ENCODE results near the gene HDAC1. TPM values are rescaled to one million over a fixed set of nuclear protein-coding genes. Genes with fewer than 3 reads are reported as not detected.

HDAC1 gene
- total and polyA plus RNA-seq, 2 of the 13 experiments (the other 11 are each of a cell fraction or from before 2014, with no cell fraction given) = 93.5 to 189 TPM

GRCh38 chr1:32335790-32336590, 44.1 kb downstream of the HDAC1 start, which contains the start of gene MARCKSL1:
Gene MARCKSL1 (minus strand): TSS chr1:32336233. CDS start chr1:32336033, 200 bp downstream.
- Histone ChIP-seq H3K9me3 (ENCODE audit: low read length) (no peaks in the 10 kb centered on the region), H3K36me3 (replicated peaks in 1 of 2; ENCODE audit: control insufficient read depth in 1 of 2, insufficient read depth in 2 of 2, low read length in 2 of 2) (peaks cover 16 to 34% of the 10 kb centered on the region in 2 experiments), H3K79me2 (ENCODE audit: insufficient read depth, low read length) (peaks cover 14% of the 10 kb centered on the region), H3K27me3 (ENCODE audit: control insufficient read depth in 1 of 2, insufficient read depth in 2 of 2, low read length in 2 of 2) (peaks cover 0 to 4% of the 10 kb centered on the region in 2 experiments; a peak in 2 of 5 replicates), H3K4me2 (ENCODE audit: low read depth, low read length) (peak within 1 kb of the TSS; percentile 93), H3K9ac (ENCODE audit: insufficient read depth, low read depth, low read length) (peak within 1 kb of the TSS; percentile 91), H4K20me1 (ENCODE audit: insufficient read depth, low read length) (peaks cover 14% of the 10 kb centered on the region), H3K4me1 (ENCODE audit: insufficient read depth, low read length) (peaks cover 57% of the 10 kb centered on the region), H3K4me3 (replicated peaks in 1 of 3; ENCODE audit: insufficient read depth in 1 of 3, low read depth in 2 of 3, low read length in 3 of 3) (peak within 1 kb of the TSS; percentile 70 to 95 (median 84)), H2AFZ (ENCODE audit: low read length) (no peak within 1 kb of the TSS), H3K27ac (ENCODE audit: extremely low read length, insufficient read depth, low read length) (peak within 1 kb of the TSS; percentile 68)
- DNase-seq (ENCODE audit: low spot score) = peak; percentile 63
- ATAC-seq = peak; percentile 49
- 1% methylated on average over 14 of the region's 95 CpGs for WGBS (ENCODE audit: low lambda C conversion rate)
- ChIA-PET POLR2A (interaction anchor here (0.6 to 5.8 kb wide), 33 partner anchors 8 to 263 kb away, joined by 3 to 222 read pairs (median 5); partner anchors contain the start of genes BSDC1, CCDC28B, FAM167B and HDAC1), CTCF (ENCODE audit: low intra/inter-chr PET ratio, low total read pairs) (interaction anchor here (0.7 to 1.7 kb wide), 2 partner anchors 15 to 120 kb away, joined by 3 to 4 read pairs; no protein-coding TSS in a partner anchor)
- no TSS peak for BruUV-seq (replicated peaks)
- intact Hi-C loops (cut with micrococcal nuclease; ENCODE audit: unreplicated experiment) = loop anchor here (2.0 to 10.0 kb wide), 2 partner anchors 15 to 59 kb away; partner anchors contain the start of gene BSDC1
- FAIRE-seq = no peak
- in situ Hi-C loops (cut with HindIII; ENCODE audit: extremely low pct_ligation_motif_present, low pct_unique_long_range_greater_than_20kb) = no loop called here
- TF ChIP-seq ZNF704 (CRISPR knock-in tag; IDR thresholded peaks at IDR 0.05; ENCODE audit: borderline replicate concordance) (no peak), ATF7 (IDR thresholded peaks at IDR 0.05) (no peak), ATF7 (CRISPR knock-in tag; IDR thresholded peaks at IDR 0.05) (no peak), PRPF4 (IDR thresholded peaks at IDR 0.05; ENCODE audit: low read depth, low read length, poor library complexity, severe bottlenecking) (no peak), REPIN1 (CRISPR knock-in tag; IDR thresholded peaks at IDR 0.05; ENCODE audit: borderline replicate concordance, low read depth) (no peak), PRMT3 (CRISPR knock-in tag; IDR thresholded peaks at IDR 0.05; ENCODE audit: borderline replicate concordance, low read depth) (no peak), HOXD1 (CRISPR knock-in tag; IDR thresholded peaks at IDR 0.05) (0 out of 2 replicates have a peak, but pooled peaks have one; percentile 15), AGO2 (optimal IDR thresholded peaks at IDR 0.05; ENCODE audit: low read depth, low read length) (no peak), ZNF253 (CRISPR knock-in tag; IDR thresholded peaks at IDR 0.05; ENCODE audit: borderline replicate concordance) (no peak), SMC3 (IDR thresholded peaks at IDR 0.05; ENCODE audit: low read length) (no peak), ZSCAN12 (CRISPR knock-in tag; IDR thresholded peaks at IDR 0.05) (0 out of 2 replicates have a peak, but pooled peaks have one; percentile 37), ZHX1 (CRISPR knock-in tag; IDR thresholded peaks at IDR 0.05; ENCODE audit: low read depth) (no peak)
- TF ChIP-seq, protein P1, sequence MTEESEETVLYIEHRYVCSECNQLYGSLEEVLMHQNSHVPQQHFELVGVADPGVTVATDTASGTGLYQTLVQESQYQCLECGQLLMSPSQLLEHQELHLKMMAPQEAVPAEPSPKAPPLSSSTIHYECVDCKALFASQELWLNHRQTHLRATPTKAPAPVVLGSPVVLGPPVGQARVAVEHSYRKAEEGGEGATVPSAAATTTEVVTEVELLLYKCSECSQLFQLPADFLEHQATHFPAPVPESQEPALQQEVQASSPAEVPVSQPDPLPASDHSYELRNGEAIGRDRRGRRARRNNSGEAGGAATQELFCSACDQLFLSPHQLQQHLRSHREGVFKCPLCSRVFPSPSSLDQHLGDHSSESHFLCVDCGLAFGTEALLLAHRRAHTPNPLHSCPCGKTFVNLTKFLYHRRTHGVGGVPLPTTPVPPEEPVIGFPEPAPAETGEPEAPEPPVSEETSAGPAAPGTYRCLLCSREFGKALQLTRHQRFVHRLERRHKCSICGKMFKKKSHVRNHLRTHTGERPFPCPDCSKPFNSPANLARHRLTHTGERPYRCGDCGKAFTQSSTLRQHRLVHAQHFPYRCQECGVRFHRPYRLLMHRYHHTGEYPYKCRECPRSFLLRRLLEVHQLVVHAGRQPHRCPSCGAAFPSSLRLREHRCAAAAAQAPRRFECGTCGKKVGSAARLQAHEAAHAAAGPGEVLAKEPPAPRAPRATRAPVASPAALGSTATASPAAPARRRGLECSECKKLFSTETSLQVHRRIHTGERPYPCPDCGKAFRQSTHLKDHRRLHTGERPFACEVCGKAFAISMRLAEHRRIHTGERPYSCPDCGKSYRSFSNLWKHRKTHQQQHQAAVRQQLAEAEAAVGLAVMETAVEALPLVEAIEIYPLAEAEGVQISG (CRISPR knock-in tag; IDR thresholded peaks at IDR 0.05) = no peak
- TF ChIP-seq, protein P2, sequence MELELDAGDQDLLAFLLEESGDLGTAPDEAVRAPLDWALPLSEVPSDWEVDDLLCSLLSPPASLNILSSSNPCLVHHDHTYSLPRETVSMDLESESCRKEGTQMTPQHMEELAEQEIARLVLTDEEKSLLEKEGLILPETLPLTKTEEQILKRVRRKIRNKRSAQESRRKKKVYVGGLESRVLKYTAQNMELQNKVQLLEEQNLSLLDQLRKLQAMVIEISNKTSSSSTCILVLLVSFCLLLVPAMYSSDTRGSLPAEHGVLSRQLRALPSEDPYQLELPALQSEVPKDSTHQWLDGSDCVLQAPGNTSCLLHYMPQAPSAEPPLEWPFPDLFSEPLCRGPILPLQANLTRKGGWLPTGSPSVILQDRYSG (CRISPR knock-in tag; IDR thresholded peaks at IDR 0.05) = no peak

Data from HepG2 (cell line).